ENCODE data around the gene ROBO1. TPM values are rescaled to one million over a fixed set of nuclear protein-coding genes. Genes with fewer than 3 reads are reported as not detected.

Gene ROBO1
- total RNA-seq, 1 donor from 2014 or later: 182 TPM

- TF ChIP-seq, protein P1, sequence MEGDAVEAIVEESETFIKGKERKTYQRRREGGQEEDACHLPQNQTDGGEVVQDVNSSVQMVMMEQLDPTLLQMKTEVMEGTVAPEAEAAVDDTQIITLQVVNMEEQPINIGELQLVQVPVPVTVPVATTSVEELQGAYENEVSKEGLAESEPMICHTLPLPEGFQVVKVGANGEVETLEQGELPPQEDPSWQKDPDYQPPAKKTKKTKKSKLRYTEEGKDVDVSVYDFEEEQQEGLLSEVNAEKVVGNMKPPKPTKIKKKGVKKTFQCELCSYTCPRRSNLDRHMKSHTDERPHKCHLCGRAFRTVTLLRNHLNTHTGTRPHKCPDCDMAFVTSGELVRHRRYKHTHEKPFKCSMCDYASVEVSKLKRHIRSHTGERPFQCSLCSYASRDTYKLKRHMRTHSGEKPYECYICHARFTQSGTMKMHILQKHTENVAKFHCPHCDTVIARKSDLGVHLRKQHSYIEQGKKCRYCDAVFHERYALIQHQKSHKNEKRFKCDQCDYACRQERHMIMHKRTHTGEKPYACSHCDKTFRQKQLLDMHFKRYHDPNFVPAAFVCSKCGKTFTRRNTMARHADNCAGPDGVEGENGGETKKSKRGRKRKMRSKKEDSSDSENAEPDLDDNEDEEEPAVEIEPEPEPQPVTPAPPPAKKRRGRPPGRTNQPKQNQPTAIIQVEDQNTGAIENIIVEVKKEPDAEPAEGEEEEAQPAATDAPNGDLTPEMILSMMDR (conservative IDR thresholded peaks at IDR 0.05): no peak
- H3K36me3 Mint-ChIP-seq: peaks cover 8% of the 10 kb centered on the region
- no peak overlapping the region for H3K4me3 Mint-ChIP-seq
- peaks cover 5% of the 10 kb centered on the region for H3K4me1 Mint-ChIP-seq (ENCODE audit: unreplicated experiment)
- no peak for DNase-seq (ENCODE audit: extremely low spot score, unreplicated experiment)
- H3K9me3 Mint-ChIP-seq: peaks cover 6% of the 10 kb centered on the region
- H3K27ac Mint-ChIP-seq: no peak overlapping the region
- H3K27me3 Mint-ChIP-seq: no peaks in the 10 kb centered on the region
Measured at GRCh38 chr3:78589778-78590177, 1178.0 kb downstream of the ROBO1 start.

DNA sequence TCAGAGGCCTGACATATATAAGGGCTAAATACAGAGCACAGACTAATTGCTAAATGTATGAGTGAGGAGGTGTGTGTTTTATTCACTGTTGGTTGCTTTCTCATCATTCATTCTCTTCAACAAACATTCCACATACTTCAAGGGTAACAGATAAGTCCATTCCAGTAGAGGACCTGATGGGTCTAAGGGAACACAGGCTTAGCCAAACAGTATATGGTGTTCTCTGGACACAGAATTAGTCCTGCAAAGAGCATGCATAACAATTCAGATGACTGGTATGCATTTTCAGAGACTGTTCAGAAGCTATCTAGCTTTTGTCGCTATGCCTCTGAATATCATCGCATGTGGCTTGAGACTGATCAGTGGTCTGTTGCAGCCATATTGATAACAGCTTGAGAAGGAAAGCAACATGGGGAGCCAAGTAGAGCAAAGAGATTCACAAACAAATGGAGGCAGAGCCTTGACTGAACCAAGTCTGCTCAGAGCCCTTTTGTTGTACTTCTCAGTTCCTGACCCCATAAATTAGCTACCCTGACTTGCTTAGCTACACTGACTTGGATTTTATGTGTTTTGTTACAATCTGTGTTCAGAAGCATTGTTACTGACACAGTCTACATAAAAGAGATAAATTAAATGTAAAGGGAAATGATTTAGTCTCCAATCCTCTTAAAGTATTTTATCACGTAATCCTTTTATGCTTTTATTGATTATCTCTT is 1178.7 kb downstream of the ROBO1 start:
- peaks cover 5% of the 10 kb centered on the region for H3K4me1 Mint-ChIP-seq (ENCODE audit: unreplicated experiment)
- no peak overlapping the region for H3K4me3 Mint-ChIP-seq
- H3K36me3 Mint-ChIP-seq: peaks cover 3% of the 10 kb centered on the region
- H3K9me3 Mint-ChIP-seq: peaks cover 6% of the 10 kb centered on the region
- H3K27ac Mint-ChIP-seq: no peak overlapping the region
- TF ChIP-seq, protein P1 (conservative IDR thresholded peaks at IDR 0.05): no peak
- no peak for DNase-seq (ENCODE audit: extremely low spot score, unreplicated experiment)
- H3K27me3 Mint-ChIP-seq: no peaks in the 10 kb centered on the region

DNA sequence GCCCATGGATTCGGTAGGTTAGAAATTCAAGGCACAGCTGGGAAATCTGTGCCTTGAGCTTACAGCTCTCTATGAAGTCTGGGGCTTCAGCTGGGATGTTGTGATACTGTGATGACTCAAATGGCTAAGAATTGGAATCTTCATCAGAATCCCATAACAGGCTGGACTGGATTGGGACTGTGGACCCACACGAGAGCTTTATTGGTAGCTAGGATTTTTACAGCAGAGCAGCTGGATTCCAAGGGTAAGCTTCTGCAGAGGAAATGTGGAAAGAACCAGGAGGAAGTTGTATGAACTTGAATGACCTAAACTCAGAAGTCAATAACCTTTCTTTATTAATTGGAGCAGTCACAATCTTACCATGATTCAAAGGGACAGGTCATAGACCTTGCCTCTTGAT is 1187.1 kb downstream of the ROBO1 start:
- no peaks in the 10 kb centered on the region for H3K27me3 Mint-ChIP-seq
- TF ChIP-seq, protein P1 (conservative IDR thresholded peaks at IDR 0.05): no peak
- H3K4me1 Mint-ChIP-seq (ENCODE audit: unreplicated experiment): no peaks in the 10 kb centered on the region
- no peak for DNase-seq (ENCODE audit: extremely low spot score, unreplicated experiment)
- no peaks in the 10 kb centered on the region for H3K9me3 Mint-ChIP-seq
- H3K27ac Mint-ChIP-seq: no peak overlapping the region
- H3K36me3 Mint-ChIP-seq: no peaks in the 10 kb centered on the region
- H3K4me3 Mint-ChIP-seq: no peak overlapping the region

GRCh38 chr3:78571486-78571885 is 1196.3 kb downstream of the ROBO1 start:
- Mint-ChIP-seq H3K4me3 (no peak overlapping the region), H3K27me3 (no peaks in the 10 kb centered on the region), H3K27ac (no peak overlapping the region), H3K9me3 (no peaks in the 10 kb centered on the region), H3K4me1 (ENCODE audit: unreplicated experiment) (peaks cover 11% of the 10 kb centered on the region), H3K36me3 (no peaks in the 10 kb centered on the region)
- TF ChIP-seq, protein P1 (conservative IDR thresholded peaks at IDR 0.05): no peak
- no peak for DNase-seq (ENCODE audit: extremely low spot score, unreplicated experiment)

DNA sequence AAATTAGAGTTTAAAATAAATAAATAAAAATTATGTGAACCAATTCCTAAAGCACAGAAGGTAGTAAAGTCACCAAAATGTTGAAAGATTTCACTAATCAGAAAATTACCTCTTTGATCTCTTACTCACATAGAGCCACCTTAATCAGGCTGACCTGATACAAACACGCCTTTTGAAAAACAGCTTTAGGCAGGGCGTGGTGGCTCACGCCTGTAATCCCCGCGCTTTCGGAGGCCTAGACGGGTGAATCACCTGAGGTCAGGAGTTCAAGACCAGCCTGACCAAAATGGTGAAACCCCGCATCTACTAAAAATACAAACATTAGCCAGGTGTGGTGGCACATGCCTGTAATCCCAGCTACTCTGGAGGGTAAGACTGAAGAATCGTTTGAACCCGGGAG is 1197.3 kb downstream of the ROBO1 start:
- no peak for DNase-seq (ENCODE audit: extremely low spot score, unreplicated experiment)
- Mint-ChIP-seq H3K27ac (no peak overlapping the region), H3K4me1 (ENCODE audit: unreplicated experiment) (peaks cover 11% of the 10 kb centered on the region), H3K4me3 (no peak overlapping the region), H3K36me3 (no peaks in the 10 kb centered on the region), H3K9me3 (no peaks in the 10 kb centered on the region), H3K27me3 (no peaks in the 10 kb centered on the region)
- TF ChIP-seq, protein P1 (conservative IDR thresholded peaks at IDR 0.05): no peak
